GM21717 (cell line): ENCODE measurements around the gene LRRC23.

Experiments
- ATAC-seq: cut with Tn5 transposase; IDR thresholded peaks from one replicate; pipeline ENCODE4 v1.9.1; 2021; ENCODE audit warnings: mild to moderate bottlenecking, moderate library complexity; ENCODE audit not compliant: unreplicated experiment

LRRC23 gene

DNA sequence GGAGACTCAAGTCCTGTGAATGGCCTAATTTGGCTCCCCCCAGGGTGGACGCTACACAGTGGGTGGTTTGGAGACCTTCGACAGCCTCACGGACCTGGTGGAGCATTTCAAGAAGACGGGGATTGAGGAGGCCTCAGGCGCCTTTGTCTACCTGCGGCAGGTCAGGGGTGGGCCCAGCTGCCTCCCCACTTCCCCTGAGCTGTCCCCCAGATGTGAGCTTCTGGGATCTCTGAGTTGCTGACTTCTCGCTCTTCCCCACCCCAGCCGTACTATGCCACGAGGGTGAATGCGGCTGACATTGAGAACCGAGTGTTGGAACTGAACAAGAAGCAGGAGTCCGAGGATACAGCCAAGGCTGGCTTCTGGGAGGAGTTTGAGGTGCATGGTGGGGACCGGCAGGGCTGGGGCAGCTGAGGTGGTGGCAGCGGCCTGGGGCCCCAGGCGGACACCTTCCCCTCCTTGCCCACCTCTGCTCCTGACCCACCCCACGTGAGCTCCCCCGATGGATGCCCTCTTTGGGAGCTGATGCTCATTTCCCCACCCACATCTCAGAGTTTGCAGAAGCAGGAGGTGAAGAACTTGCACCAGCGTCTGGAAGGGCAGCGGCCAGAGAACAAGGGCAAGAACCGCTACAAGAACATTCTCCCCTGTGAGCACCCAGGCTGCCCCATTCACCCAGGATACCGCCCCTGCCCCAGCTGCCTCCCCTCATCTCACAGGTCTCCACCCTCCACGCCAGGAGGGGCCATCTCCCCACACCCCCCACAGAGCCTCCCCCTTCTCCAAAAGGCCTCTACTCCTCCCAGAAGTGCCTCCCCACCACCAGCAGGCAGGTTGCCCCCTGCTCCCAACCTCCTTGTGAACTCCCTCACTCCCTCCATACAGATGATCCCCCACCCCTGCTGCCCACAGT is 50.7 kb downstream of the LRRC23 start:
- ATAC-seq = no peak

DNA sequence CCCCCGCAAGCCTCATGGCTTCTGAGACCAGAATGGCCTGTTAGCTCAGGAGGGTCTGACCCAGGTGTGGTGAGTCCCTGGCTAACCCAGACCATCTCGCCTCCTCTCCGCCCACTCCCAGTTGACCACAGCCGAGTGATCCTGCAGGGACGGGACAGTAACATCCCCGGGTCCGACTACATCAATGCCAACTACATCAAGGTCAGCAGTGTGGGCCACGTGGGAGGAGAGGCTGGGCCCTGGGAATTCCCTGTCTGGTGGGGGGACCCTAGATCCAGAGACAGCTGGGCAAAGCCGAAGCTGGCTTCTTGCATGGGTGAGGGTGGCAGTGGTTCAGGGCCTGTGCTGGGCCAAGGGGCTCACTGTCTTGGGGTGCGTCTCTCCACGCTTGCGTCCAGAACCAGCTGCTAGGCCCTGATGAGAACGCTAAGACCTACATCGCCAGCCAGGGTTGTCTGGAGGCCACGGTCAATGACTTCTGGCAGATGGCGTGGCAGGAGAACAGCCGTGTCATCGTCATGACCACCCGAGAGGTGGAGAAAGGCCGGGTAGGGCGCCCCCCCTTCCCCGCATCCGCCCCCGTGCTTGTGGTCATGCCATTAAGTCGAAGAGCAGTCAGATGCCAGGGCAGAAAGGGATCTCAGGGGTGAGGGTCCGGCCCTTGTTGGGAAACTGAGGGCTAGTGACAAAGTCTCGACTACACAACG is 51.6 kb downstream of the LRRC23 start:
- no peak for ATAC-seq

DNA sequence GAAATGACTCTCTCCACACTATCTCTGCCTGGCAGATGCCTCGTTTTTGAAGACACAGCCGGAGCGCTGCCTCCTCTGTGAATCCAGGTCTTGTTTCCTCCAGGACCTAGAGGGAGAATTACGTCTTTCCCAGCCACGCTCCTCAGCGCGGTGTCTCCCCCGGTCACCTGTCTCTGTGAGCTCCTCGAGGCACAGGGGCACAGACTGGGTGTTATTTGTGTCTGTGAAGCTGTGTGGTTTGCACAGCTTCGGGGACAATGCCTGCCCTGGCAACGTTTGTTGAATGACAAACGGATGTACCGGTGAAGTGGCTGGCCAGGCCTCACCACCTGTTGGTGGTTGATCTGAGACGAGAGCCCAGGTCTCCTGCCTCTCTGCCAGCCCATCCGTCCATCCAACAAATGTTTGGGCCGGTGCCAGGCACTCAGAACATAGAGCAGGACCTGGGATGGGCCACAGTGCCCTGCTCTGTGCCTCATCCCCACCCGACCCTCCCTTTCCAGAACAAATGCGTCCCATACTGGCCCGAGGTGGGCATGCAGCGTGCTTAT is 52.6 kb downstream of the LRRC23 start:
- ATAC-seq = no peak

DNA sequence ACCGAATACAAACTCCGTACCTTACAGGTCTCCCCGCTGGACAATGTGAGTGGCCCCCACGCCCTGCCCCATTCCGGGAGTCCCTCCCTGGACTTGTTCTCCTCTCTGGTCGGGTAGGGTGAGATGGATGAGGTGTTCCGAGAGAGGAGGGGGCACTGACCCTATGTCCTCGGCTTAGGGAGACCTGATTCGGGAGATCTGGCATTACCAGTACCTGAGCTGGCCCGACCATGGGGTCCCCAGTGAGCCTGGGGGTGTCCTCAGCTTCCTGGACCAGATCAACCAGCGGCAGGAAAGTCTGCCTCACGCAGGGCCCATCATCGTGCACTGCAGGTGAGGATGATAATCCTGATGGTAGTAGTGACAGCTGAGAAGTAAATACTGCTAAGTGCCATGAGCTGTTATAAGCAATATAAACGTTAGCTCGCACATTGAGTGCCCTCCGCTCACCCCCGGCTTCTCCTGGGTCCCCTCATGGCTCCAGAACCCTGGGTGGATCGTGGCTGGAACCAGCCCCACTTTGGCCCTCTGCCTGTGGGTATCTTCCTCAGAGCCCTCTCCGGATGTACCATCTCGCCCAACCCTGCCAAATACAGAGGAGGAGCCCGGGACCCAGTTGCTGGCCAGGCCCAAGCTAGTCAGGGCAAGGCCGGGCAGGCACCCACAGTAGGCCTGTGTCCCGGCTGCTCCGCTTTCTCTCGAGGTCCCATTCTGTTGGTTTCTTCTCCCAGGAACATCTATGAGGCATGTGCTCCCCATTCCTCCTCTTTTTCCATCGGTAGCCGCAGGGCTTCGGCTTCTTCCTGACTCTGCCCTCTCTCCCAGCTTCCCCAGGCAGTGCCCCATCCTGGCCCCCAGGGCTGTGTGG is 53.4 kb downstream of the LRRC23 start:
- no peak for ATAC-seq

DNA sequence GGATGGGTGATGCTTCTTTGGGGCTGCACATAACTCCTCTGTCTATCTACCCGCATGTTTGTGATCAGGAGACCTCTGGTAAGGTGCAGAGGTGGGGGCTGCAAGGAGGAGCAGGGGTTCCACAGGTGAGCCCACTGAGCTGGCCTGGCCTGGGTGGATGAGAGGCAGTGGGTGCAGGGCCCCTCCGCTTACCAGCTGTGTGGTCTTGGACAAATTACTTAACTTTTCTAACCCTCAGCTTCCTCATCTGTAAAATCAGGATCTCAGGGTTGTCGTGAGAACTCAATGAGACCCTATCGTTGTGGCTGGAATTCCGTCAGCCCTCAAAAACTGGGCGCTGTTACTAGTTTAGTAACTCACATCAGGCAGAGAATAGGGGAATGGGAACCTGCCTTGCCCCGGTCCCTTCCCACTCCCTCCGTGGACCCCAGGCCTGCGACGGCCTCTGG is 54.0 kb downstream of the LRRC23 start:
- no peak for ATAC-seq

DNA sequence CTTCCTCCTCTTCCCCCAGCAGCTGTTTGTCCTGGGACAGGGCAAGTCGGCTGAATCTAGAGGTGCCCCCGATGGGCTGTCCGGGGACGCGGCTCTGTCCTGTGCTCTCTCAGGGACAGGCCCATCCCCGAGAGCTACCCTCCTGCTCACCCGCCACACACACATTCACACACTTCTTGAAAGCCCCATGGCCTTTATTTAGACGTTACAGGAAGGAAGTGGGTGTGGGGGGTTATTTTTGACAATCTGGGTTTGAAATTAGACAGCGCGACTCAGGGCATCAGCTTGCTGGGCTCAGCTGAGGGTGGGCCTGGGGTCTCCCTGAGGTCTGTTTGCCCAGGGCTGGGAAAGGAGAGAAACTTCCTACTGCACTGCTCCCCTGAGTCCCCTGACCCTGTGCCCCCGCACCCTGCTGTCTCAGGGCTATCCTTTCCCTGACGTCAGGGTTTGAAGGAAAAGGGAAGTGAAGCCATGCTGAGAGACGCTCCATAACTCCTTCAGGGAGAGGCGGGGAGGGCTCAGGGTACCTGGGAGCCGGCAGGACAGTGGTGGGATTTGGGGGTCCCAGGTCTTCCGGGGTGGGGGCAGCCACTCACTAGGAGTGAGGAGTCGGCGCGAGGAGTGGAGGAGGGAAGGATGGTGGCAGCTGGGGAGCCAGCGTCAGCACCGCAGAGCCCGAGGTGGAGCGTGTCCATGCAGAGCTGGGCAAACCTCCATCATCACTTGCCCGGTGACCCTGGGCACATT is 54.6 kb downstream of the LRRC23 start:
- peak; percentile 40 for ATAC-seq

DNA sequence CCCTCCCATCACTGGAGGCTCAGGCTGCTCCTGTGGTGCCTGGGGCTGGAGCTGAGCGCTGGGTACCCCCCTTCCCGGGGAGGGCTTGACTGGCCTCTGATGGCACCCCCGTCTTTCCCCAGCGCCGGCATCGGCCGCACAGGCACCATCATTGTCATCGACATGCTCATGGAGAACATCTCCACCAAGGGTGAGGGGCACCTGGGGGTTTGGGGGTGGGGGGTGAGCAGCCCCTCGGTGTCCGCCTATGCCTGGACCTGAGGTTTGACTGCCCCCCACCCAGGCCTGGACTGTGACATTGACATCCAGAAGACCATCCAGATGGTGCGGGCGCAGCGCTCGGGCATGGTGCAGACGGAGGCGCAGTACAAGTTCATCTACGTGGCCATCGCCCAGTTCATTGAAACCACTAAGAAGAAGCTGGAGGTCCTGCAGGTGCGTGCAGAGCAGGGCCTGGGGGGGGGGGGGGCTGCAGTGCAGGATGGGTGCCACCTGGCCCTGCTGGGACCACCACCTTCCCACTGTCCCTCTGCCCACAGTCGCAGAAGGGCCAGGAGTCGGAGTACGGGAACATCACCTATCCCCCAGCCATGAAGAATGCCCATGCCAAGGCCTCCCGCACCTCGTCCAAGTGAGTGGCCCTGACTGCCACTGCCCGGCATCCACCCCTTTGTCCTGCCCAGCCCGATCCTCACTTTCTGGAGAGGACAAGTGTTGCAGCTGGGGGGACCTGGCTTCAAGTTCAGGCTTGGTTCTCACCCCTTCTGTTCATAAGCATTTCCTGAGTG is 55.4 kb downstream of the LRRC23 start:
- no peak for ATAC-seq

DNA sequence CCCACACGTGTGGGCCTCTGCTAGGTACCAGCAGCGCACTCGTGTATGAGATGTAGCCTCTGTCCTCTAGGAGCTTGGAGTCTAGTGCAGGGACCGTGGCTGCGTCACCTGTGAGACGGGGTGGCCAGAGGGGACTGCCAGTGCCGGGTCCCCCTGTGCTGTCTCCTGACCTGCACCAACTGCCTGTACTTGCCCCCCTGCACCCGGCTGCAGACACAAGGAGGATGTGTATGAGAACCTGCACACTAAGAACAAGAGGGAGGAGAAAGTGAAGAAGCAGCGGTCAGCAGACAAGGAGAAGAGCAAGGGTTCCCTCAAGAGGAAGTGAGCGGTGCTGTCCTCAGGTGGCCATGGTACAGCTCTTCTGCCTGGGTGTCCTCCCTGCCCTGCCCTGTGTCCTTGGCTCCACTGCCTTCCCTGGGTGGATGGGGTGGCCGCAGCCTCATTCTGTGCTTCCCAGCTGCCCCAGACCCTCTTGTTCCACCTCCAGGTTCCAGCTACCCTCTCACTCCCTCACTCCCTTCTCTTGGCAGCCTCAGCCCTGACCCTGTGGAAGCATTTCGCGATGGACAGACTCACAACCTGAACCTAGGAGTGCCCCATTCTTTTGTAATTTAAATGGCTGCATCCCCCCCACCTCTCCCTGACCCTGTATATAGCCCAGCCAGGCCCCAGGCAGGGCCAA is 56.1 kb downstream of the LRRC23 start:
- no peak for ATAC-seq

DNA sequence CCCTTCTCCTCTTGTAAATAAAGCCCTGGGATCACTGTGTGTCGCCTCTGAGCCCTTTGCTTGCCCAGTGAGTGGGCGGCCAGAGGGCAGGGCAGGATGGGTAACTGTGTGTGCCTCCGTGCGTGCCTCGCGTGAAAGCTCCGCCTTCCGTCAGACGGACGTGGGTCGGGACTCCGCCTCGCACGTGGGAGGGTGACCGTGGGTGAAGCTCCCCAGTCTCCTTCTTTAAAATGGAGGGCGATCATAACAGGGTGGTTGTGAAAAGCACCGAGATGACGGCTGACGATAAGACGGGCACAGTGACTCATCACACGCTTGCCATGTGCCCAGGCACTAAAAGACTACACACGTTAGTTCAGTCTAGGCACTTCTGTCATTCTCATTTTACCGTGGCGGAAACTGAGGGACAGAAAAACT is 56.7 kb downstream of the LRRC23 start:
- ATAC-seq = peak; percentile 24

DNA sequence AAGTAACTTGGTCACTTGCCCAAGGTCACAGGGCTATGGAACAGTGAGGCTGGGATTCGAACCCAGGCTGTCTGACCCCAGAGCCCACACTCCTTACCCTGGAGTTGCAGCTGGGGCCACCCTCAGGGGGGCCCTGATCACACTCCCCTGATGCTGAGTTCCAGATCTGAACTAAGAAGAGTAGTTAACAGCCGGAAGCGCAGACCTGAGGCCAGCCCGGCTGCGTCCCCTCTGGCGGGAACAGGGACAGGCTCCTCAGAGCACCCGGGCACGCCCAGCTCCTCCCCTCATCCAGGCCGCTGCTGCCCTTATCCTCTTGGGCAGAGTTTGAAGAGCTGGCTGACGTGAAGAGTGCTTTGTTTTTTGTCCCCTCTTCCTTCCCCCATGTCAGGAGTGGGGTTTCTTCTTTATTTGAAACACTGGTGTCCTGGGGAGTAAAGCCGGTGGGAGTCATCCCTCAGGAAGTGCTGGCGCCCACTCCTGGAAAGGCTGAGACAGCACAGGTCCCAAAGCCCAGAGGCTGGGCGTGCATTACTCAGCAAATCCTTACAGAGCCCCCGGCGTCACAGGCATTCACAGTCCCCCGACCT is 57.2 kb downstream of the LRRC23 start:
- ATAC-seq = peak; percentile 5

DNA sequence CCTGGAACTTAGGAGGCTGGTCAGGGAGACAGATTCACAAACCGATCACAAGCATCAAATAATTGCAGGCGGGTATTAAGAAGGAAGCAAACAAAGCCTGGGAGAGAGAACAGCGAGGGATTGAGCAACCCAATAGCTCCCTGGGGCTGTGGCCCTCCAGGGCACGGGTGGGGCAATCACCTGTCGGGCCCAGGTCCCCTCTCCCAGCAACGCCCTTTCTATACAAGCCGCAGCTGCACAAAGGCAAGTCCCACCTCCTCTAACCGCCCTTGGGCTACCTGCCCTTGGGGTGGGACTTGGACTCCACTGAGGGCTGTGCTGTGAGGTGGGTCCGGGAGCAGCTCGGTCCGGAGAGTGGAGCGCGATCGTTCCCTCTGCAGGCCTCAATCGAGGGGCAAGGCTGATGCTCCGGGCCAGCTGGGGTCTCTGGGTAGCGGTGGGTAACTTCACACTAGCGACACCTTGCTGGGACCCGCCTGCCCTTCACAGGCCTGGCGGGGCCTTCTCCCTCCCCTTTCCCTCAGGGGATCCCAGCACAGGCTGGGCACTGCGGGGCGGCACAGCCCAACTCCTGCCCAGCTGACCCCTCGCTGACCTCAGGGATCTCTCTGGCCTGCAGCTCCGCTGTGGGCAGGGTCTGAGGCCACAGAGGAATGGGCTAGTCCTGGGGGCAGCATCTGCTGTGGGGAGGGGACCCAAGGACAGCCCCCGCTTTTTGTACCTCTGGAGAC is 57.8 kb downstream of the LRRC23 start:
- no peak for ATAC-seq

DNA sequence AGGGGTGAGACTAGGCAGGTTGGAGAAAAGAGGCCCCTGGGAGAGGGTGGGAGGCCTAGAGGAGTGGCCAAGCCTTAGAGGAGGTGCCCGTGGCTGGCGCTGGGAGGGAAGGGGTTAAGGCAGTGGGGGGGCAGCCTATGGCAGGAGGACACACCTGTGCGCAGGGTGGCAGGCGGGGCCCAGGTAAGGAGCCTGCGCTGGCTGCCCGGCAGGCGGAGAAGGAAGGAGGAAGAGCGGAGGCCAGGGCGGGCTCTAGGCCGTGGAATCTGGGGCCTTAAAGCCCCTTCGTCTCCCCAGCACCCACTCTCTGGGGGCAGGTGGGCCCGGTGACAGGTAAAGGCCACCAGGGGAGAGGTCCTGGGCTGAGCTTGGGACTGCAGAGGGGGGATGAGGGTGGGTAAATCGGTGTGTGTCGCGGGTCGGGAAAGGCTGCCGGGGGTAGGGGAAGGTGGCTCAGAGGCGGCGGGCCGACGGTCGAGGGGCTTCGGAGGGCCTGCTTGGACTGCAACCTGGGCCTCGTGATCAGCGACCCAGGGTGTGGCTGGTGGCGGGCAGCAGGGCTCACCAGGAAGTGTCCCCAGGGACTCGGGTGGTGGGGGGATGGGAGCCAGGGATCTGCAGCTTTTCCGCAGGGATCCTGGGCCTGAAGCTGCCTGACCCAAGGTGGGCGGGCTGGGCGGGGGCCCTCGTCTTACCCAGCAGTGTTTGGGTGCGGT is 58.6 kb downstream of the LRRC23 start:
- no peak for ATAC-seq
